ENCODE results near the gene WDR44.
"Not testable (repeated sequence)": the region's sequence is repeated elsewhere in the genome, so short reads cannot be mapped to it uniquely, and the experiment has no call there.

WDR44 gene

DNA sequence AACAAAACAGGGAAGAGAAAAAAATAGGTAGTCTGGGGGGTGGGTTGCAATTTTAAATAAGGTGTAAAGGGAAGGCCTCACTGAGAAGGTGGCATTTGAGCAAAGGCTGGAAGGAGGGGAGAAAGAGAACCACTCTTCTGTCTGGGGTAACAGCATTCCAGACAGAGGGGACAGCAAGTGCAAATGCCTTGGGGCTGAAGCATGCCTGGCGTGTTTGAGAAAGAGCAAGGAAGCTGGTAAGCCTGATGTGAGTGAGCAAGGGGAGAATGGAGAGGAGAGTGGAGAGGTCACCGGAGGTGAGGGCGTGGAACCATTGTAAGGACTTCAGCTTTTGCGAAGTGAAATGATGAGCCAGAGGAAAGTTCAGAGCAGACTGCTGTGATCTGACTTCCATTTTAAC is 130.0 kb downstream of the WDR44 start:
- DNase-seq (ENCODE audit: low read depth, low spot score) = no peak

DNA sequence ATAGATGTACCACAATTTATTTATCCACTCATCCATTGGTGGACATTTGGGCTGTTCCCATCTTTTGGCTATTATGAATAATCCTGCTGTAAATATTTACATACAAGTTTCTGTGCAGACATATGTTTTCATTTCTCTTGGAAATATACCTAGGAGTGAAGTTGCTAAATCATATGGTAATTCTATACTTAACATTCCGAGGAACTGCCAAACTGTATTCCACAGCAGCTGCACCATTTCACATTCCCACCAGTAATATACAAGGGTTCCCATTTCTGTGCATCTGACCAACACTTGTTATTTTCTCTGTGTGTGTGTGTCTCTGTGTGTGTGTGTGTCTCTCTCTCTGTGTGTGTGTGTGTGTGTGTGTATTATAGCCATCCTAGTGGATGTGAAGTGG is 134.3 kb downstream of the WDR44 start:
- no peak for DNase-seq (ENCODE audit: low read depth, low spot score)

- DNase-seq (ENCODE audit: low read depth, low spot score) = not testable (repeated sequence)
Observed at GRCh38 chrX:118482384-118482783, 136.5 kb downstream of the WDR44 start.

GRCh38 chrX:118484216-118484903 is 138.5 kb downstream of the WDR44 start:
- DNase-seq (ENCODE audit: low read depth, low spot score) = no peak

GRCh38 chrX:118486693-118487092 is 140.8 kb downstream of the WDR44 start:
- DNase-seq (ENCODE audit: low read depth, low spot score) = not testable (repeated sequence)

GRCh38 chrX:118493016-118493415 is 147.1 kb downstream of the WDR44 start:
- no peak for DNase-seq (ENCODE audit: low read depth, low spot score)

DNA sequence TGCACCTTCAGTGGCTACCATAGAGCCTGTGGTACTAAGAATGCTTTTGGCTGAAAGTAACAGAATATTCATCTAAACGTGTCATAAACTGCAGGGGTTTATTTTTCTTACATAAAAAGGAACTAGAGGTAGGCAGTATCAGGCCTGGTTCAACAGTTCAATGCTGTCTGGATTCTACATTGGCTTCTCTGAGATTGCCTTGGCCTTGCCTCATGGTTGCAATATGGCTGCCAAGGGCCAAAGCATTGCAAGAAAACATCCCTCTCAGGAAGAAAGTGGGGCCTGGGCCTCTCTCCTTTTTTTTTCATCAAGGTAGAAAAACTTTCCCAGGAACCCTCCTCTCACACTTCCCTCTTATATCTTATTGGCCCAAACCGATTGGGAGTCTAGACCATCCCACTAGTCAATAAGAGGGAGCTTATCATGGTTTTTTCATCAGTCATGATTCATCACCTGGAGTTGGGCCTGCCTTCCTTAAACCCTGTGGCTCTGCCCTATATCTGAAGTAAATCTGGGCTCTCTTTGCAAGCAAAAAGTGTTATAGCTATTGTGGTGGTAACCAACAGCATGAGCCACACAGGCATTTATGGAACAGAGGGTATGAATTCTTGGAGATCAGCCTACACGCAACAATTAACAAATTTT is 147.9 kb downstream of the WDR44 start:
- no peak for DNase-seq (ENCODE audit: low read depth, low spot score)

- peak; percentile 53 for DNase-seq (ENCODE audit: low read depth, low spot score)
Observed at GRCh38 chrX:118495061-118495921, 149.4 kb downstream of the WDR44 start, which contains the start of gene DOCK11. DOCK11 (plus strand) TSS chrX:118495815; CDS start chrX:118495972, 157 bp downstream.

DNA sequence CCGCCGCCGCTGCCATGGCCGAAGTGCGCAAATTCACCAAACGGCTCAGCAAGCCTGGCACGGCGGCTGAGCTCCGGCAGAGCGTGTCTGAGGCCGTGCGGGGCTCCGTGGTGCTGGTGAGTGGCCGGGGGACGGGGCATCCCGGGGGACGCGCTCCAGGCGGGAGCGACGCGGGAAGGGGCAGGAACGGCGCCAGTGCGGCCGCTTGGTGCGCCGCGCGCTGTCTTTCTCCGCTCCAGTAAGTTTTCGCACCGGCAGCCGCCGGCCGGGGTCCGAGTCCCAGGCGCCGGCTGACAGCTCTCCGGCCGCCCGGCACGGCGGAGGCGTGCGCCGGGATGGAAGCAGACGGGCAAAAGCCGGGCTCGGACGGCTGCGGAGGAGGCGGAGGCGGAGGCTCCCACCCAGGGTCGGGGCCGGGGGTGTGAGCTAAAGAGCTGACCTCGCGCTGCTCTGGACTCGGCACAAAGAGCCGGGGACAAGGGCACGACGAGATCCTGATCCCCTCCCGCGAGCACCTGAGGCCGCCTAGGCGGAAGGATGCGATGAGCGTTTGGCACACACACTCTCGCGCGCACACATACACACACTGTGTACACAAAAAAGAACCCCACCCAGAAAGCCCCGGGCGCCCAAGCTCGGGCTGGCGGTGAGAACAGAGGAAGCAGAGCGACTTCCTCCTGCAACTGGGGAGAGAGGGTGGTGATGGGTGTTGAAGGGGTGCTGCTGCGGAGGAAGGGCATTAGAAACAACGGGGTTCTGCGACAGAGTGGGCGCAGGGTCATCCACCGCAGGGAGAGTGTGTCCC is 150.3 kb downstream of the WDR44 start:
- DNase-seq (ENCODE audit: low read depth, low spot score) = no peak

GRCh38 chrX:118496763-118497079 is 150.8 kb downstream of the WDR44 start:
- no peak for DNase-seq (ENCODE audit: low read depth, low spot score)

DNA sequence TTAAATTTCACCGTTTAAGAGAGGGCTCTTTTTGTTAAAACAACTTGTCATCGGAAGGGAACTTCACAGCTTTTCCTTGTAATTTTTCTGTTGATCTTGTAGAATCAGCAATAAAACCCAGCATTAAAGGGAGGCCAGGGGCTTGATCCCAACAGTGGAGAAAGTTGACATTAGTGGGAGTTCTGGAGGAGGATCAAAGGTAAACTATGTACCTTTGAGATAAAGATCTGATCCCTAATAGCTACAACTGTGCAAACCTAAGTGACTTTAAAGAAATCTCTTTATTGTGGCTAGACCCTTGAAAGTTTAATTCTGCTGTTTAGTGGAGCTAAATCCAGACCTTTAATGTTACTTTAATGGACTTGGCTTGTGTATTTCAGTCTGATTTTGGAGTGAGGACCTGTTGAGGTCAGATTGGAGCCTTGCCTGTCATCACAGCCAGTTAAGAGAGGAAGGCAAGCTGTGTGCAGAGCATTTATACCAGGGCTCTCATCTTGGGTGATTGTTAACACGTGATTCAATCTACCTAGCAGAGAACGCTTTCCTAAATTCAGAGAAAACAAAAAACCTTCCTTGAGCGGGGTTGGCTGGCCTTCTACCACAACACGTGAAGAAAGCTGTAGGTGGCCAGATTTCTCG is 151.4 kb downstream of the WDR44 start:
- DNase-seq (ENCODE audit: low read depth, low spot score) = no peak

- DNase-seq (ENCODE audit: low read depth, low spot score) = no peak
Observed at GRCh38 chrX:118498351-118498750, 152.4 kb downstream of the WDR44 start.

- DNase-seq (ENCODE audit: low read depth, low spot score) = no peak
Observed at GRCh38 chrX:118498755-118499154, 152.8 kb downstream of the WDR44 start.

DNA sequence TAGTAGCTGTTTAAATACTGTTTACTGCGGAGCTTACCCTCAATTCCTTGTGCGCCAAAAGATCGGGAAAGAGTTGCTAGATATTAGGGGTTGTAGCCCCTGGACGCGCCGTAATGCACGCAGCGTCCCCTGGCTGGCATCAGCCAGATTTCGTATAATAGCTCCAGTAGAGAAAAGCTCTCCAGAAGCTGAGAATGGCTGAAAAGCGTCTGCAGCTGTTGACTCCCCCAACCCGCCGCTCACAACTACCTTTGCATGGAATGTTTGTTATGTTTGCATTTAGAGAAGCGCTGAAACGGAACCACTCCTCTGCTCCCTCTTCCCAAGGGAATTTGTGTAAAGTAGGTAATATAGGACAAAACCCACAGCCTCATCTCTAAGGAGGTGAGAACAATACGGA is 153.4 kb downstream of the WDR44 start:
- DNase-seq (ENCODE audit: low read depth, low spot score) = no peak

All from brain pericyte (primary cell).